ENCODE results near the gene ZDHHC14.

DNA sequence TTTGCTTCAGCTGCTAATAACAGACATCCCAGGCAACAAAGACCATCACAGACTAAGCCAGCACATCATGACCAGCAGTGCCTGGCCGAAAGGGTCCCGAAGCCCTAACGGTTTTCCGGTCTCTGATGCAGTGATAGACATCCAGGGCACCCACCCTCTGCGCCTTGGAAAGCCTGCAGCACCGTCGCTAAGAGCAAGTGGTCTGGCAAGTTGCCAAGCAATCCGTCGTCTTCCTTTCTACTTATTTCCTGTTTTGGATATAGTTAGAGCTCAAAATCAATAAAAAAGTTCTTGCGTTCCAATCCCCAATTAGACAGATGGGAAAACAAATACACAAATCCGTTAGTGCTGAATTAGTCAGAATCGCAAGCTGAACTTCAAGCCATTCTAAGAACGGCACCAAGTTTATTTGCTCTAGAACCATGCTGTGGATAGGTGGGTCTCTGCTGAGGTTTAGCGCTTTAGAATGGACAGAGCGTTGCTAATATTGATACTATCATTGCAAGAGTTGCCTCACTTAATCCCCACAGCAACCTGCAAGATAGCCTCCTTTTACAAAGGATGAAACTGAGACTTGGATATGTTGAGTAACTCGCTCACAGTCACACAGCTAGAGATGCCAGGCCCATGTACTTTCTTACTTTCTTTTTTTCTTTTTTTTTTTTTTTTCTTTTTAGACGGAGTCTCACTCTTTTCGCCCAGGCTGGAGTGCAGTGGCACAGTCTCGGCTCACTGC, 278.7 kb downstream of the ZDHHC14 start:
- TF ChIP-seq, protein P1, sequence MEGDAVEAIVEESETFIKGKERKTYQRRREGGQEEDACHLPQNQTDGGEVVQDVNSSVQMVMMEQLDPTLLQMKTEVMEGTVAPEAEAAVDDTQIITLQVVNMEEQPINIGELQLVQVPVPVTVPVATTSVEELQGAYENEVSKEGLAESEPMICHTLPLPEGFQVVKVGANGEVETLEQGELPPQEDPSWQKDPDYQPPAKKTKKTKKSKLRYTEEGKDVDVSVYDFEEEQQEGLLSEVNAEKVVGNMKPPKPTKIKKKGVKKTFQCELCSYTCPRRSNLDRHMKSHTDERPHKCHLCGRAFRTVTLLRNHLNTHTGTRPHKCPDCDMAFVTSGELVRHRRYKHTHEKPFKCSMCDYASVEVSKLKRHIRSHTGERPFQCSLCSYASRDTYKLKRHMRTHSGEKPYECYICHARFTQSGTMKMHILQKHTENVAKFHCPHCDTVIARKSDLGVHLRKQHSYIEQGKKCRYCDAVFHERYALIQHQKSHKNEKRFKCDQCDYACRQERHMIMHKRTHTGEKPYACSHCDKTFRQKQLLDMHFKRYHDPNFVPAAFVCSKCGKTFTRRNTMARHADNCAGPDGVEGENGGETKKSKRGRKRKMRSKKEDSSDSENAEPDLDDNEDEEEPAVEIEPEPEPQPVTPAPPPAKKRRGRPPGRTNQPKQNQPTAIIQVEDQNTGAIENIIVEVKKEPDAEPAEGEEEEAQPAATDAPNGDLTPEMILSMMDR (IDR thresholded peaks at IDR 0.05; ENCODE audit: control extremely low read depth in 1 of 3, insufficient read depth in 1 of 3, low read depth in 1 of 3, low read length in 3 of 3): no peak
- TF ChIP-seq HDAC2 (IDR thresholded peaks at IDR 0.05; ENCODE audit: borderline replicate concordance in 1 of 2, low read depth in 2 of 2, low read length in 2 of 2): no peak
- no peak for TF ChIP-seq CBX5 (IDR thresholded peaks at IDR 0.05; ENCODE audit: low read depth, low read length)
- no peak for TF ChIP-seq POLR2AphosphoS5 (IDR thresholded peaks at IDR 0.05; ENCODE audit: low read depth, low read length)
- TF ChIP-seq, protein P2, sequence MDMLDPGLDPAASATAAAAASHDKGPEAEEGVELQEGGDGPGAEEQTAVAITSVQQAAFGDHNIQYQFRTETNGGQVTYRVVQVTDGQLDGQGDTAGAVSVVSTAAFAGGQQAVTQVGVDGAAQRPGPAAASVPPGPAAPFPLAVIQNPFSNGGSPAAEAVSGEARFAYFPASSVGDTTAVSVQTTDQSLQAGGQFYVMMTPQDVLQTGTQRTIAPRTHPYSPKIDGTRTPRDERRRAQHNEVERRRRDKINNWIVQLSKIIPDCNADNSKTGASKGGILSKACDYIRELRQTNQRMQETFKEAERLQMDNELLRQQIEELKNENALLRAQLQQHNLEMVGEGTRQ (IDR thresholded peaks at IDR 0.05; ENCODE audit: low read length): no peak
- no peak for TF ChIP-seq TCF12 (IDR thresholded peaks at IDR 0.05; ENCODE audit: low read depth, low read length)
- TF ChIP-seq, protein P3, sequence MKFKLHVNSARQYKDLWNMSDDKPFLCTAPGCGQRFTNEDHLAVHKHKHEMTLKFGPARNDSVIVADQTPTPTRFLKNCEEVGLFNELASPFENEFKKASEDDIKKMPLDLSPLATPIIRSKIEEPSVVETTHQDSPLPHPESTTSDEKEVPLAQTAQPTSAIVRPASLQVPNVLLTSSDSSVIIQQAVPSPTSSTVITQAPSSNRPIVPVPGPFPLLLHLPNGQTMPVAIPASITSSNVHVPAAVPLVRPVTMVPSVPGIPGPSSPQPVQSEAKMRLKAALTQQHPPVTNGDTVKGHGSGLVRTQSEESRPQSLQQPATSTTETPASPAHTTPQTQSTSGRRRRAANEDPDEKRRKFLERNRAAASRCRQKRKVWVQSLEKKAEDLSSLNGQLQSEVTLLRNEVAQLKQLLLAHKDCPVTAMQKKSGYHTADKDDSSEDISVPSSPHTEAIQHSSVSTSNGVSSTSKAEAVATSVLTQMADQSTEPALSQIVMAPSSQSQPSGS (IDR thresholded peaks at IDR 0.05; ENCODE audit: low read length): no peak
